SK-N-SH treated with all-trans-retinoic acid at 6 μM for 48 hours (cell line): ENCODE measurements around the gene RFFL.
"Not testable (repeated sequence)": the region's sequence is repeated elsewhere in the genome, so short reads cannot be mapped to it uniquely, and the experiment has no call there.

Experiments used
- ATAC-seq: fragments of 200-7000 bp; cut with Tn5 transposase; 3 replicates; pipeline ENCODE4 v1.9.1; 2020; ENCODE audit warnings: mild to moderate bottlenecking, moderate library complexity
- ARNTL ChIP-seq: fragments of 450-650 bp; formaldehyde crosslinking; IDR thresholded peaks from 2 replicates; pipeline ENCODE4 v1.5.0; 2020; ENCODE audit warnings: low read depth, mild to moderate bottlenecking, moderate library complexity, borderline replicate concordance
- BACH2 ChIP-seq: fragments of 250-450 bp; sonication (Bioruptor Pico); IDR thresholded peaks from 2 replicates; pipeline ENCODE4 v1.9.0; 2021; ENCODE audit warnings: mild to moderate bottlenecking, borderline replicate concordance
- CSDC2 ChIP-seq: fragments of 250-450 bp; sonication (Bioruptor Pico); IDR thresholded peaks from 2 replicates; pipeline ENCODE4 v1.5.0; 2020; ENCODE audit warnings: mild to moderate bottlenecking, moderate library complexity
- ESRRG ChIP-seq: fragments of 250-450 bp; sonication (Bioruptor Pico); IDR thresholded peaks from 2 replicates; pipeline ENCODE4 v1.6.1; 2021; ENCODE audit warnings: mild to moderate bottlenecking
- ISL1 ChIP-seq: fragments of 250-450 bp; sonication (Bioruptor Pico); IDR thresholded peaks from 2 replicates; pipeline ENCODE4 v2.1.2; 2022; ENCODE audit warnings: mild to moderate bottlenecking, moderate library complexity
- OSR1 ChIP-seq: fragments of 250-450 bp; sonication (Bioruptor Pico); IDR thresholded peaks from 2 replicates; pipeline ENCODE4 v1.8.0; 2022; ENCODE audit warnings: moderate library complexity, mild to moderate bottlenecking, inconsistent platforms
- PPARA ChIP-seq: fragments of 250-450 bp; sonication (Bioruptor Pico); IDR thresholded peaks from 2 replicates; pipeline ENCODE4 v1.5.0; 2020; ENCODE audit warnings: mild to moderate bottlenecking, borderline replicate concordance
- SNAI2 ChIP-seq: fragments of 250-450 bp; sonication (Bioruptor Pico); IDR thresholded peaks from 2 replicates; pipeline ENCODE4 v1.5.0; 2020; ENCODE audit warnings: mild to moderate bottlenecking, moderate library complexity
- TCF4 ChIP-seq: fragments of 250-450 bp; sonication (Bioruptor Pico); IDR thresholded peaks from 2 replicates; pipeline ENCODE4 v1.8.0; 2021; ENCODE audit warnings: mild to moderate bottlenecking, moderate library complexity, borderline replicate concordance
- TOX ChIP-seq: fragments of 250-450 bp; sonication (Bioruptor Pico); IDR thresholded peaks from 2 replicates; pipeline ENCODE4 v1.8.0; 2021; ENCODE audit warnings: mild to moderate bottlenecking, moderate library complexity, borderline replicate concordance
- ZC3H10 ChIP-seq: fragments of 250-450 bp; sonication (Bioruptor Pico); IDR thresholded peaks from 2 replicates; pipeline ENCODE4 v1.5.1; 2021; ENCODE audit warnings: mild to moderate bottlenecking, moderate library complexity
- ZFP3 ChIP-seq: fragments of 250-450 bp; sonication (Bioruptor Pico); IDR thresholded peaks from 2 replicates; pipeline ENCODE4 v1.5.0; 2020; ENCODE audit warnings: mild to moderate bottlenecking, moderate library complexity
- ZFP30 ChIP-seq: fragments of 450-650 bp; formaldehyde crosslinking; IDR thresholded peaks from 2 replicates; pipeline ENCODE4 v1.5.0; 2022; ENCODE audit warnings: mild to moderate bottlenecking, moderate library complexity
- ZNF565 ChIP-seq: fragments of 450-650 bp; formaldehyde crosslinking; conservative IDR thresholded peaks from 2 replicates; pipeline ENCODE4 v1.5.0; 2020; ENCODE audit warnings: low read depth, mild to moderate bottlenecking, moderate library complexity
- ZNF70 ChIP-seq: fragments of 450-650 bp; formaldehyde crosslinking; IDR thresholded peaks from 2 replicates; pipeline ENCODE4 v1.5.0; 2020; ENCODE audit warnings: mild to moderate bottlenecking, moderate library complexity
- ZNF8 ChIP-seq: fragments of 450-650 bp; formaldehyde crosslinking; IDR thresholded peaks from 2 replicates; pipeline ENCODE4 v1.5.0; 2020; ENCODE audit warnings: mild to moderate bottlenecking, moderate library complexity
- TF ChIP-seq, protein P1 (sequence below): fragments of 250-450 bp; sonication (Bioruptor Pico); IDR thresholded peaks from 2 replicates; pipeline ENCODE4 v1.8.0; 2021; ENCODE audit warnings: low read depth, mild to moderate bottlenecking, moderate library complexity, borderline replicate concordance
- TF ChIP-seq, protein P2 (sequence below): fragments of 250-450 bp; sonication (Bioruptor Pico); IDR thresholded peaks from 2 replicates; pipeline ENCODE4 v1.5.0; 2020; ENCODE audit warnings: mild to moderate bottlenecking, moderate library complexity
- TF ChIP-seq, protein P3 (sequence below): fragments of 250-450 bp; sonication (Bioruptor Pico); IDR thresholded peaks from 2 replicates; pipeline ENCODE4 v1.5.1; 2021; ENCODE audit warnings: mild to moderate bottlenecking, moderate library complexity
- TF ChIP-seq, protein P4 (sequence below): fragments of 250-450 bp; sonication (Bioruptor Pico); IDR thresholded peaks from 2 replicates; pipeline ENCODE4 v1.5.1; 2020; ENCODE audit warnings: low read depth, mild to moderate bottlenecking, moderate library complexity
- TF ChIP-seq, protein P5 (sequence below): fragments of 250-450 bp; sonication (Bioruptor Pico); IDR thresholded peaks from 2 replicates; pipeline ENCODE4 v1.8.0; 2020; ENCODE audit warnings: mild to moderate bottlenecking, moderate library complexity, borderline replicate concordance

The RFFL gene, protein sequence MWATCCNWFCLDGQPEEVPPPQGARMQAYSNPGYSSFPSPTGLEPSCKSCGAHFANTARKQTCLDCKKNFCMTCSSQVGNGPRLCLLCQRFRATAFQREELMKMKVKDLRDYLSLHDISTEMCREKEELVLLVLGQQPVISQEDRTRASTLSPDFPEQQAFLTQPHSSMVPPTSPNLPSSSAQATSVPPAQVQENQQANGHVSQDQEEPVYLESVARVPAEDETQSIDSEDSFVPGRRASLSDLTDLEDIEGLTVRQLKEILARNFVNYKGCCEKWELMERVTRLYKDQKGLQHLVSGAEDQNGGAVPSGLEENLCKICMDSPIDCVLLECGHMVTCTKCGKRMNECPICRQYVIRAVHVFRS

DNA sequence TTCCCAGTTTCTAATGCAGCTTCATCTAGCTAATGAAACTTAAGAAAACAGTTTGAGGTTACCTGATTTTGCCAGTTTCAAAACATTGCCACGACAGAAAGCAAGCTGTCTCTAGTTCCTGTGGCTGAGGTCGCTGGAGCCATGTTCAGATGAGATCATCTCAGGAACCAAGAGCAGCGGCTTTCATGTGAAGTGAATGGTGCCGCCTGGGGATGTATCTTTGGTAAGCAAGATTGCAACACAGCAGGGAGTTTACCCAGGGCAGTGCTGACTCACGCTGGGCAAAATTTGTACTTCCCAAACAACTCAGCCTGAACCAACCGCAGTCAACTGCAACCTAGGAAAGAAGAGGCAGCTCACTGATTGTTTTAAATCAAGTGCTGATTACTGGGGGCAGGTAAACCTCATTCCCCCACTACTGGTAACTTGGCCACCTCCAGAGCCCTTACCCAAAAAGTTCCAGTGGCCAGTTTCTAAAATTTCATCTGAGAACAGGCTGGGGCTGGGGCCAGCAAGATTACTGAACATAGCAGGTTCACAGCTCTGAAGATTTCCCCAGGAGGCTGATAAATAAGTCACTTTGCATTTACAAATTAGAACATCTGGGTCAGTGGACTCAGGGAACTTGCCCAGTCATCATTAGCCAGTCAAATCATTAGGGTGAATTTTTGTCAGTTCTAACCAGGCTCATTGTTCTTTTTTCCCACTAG, at the start of gene RFFL:
TSS of gene RFFL (minus strand) at position 194 of the 710 bp plus-strand sequence. CDS start 37,154 bp downstream, outside the sequence.
- TF ChIP-seq, protein P1, sequence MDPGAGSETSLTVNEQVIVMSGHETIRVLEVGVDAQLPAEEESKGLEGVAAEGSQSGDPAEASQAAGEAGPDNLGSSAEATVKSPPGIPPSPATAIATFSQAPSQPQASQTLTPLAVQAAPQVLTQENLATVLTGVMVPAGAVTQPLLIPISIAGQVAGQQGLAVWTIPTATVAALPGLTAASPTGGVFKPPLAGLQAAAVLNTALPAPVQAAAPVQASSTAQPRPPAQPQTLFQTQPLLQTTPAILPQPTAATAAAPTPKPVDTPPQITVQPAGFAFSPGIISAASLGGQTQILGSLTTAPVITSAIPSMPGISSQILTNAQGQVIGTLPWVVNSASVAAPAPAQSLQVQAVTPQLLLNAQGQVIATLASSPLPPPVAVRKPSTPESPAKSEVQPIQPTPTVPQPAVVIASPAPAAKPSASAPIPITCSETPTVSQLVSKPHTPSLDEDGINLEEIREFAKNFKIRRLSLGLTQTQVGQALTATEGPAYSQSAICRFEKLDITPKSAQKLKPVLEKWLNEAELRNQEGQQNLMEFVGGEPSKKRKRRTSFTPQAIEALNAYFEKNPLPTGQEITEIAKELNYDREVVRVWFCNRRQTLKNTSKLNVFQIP = no peak
- TF ChIP-seq SNAI2 (CRISPR knock-in tag) = no peak
- no peak for TF ChIP-seq TOX
- no peak for TF ChIP-seq ZFP30 (CRISPR knock-in tag)
- TF ChIP-seq CSDC2 = peak; percentile 42; the same call in 1 of the 2 replicates
- ATAC-seq = peak; percentile 100

DNA sequence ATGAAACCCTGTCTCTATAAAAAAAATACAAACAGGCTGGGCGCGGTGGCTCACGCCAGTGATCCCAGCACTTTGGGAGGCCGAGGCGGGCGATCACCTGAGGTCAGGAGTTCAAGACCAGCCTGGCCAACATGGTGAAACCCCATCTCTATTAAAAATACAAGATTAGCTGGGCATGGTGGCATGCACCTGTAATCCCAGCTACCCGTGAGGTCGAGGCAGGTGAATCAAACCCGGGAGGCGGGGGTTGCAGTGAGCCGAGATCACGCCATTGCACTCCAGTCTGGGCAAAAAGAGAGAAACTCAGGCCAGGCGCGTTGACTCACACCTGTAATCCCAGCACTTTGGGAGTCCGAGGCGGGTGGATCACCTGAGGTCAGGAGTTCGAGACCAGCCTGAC, 47.3 kb upstream of the RFFL start:
- ATAC-seq = not testable (repeated sequence)

DNA sequence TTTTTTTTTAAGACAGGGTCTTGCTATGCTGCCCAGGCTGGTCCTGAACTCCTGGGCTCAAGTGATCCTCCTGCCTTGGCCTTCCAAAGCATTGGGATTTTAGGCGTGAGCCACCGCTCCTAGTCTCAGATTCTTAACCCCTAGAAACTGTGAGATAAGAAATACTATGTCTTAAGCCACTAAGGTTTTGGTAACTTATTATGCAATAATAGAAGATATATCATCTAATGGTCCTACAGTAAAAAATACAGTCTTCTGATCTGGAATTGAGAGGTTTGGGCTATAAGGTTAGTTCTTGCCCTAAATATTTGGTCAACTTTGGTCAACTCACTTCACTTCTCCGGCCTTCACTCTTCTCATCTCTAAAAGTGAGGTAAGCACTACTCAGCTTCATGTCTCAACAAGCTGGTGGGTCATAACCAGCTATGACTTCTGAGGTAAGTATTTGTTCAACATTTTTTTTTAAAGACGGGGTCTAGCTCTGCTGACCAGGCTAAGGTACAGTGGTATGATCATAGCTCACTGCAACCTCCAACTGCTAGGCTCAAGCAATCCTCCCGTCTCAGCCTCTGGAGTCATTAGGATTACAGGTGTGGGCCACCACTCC, 41.4 kb upstream of the RFFL start:
- TF ChIP-seq, protein P2, sequence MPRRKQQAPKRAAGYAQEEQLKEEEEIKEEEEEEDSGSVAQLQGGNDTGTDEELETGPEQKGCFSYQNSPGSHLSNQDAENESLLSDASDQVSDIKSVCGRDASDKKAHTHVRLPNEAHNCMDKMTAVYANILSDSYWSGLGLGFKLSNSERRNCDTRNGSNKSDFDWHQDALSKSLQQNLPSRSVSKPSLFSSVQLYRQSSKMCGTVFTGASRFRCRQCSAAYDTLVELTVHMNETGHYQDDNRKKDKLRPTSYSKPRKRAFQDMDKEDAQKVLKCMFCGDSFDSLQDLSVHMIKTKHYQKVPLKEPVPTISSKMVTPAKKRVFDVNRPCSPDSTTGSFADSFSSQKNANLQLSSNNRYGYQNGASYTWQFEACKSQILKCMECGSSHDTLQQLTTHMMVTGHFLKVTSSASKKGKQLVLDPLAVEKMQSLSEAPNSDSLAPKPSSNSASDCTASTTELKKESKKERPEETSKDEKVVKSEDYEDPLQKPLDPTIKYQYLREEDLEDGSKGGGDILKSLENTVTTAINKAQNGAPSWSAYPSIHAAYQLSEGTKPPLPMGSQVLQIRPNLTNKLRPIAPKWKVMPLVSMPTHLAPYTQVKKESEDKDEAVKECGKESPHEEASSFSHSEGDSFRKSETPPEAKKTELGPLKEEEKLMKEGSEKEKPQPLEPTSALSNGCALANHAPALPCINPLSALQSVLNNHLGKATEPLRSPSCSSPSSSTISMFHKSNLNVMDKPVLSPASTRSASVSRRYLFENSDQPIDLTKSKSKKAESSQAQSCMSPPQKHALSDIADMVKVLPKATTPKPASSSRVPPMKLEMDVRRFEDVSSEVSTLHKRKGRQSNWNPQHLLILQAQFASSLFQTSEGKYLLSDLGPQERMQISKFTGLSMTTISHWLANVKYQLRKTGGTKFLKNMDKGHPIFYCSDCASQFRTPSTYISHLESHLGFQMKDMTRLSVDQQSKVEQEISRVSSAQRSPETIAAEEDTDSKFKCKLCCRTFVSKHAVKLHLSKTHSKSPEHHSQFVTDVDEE = no peak
- TF ChIP-seq ZNF565 (no peak), BACH2 (CRISPR knock-in tag) (no peak), ZNF70 (CRISPR knock-in tag) (no peak)
- ATAC-seq = no peak

DNA sequence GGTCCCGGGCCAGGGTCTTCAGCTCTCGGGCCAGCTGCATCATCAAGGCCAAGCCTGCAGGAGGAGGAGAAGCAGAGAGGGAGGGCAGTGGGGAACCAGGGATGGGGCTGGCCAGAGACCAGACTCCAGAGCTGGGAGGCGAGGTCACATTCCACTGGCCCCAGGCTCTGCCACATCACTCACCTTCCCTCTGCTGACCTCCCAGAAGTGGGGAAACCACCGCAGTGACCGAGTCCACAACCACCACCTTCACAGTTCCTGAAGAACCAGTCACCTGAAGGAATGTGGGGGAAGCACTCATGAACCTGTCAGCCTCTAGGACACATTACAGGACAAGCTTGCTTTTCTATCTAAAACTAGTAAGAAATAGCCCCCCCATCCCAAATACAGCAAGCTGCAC, 39.8 kb upstream of the RFFL start:
- TF ChIP-seq TCF4 (CRISPR knock-in tag) (no peak), OSR1 (CRISPR knock-in tag) (no peak)
- no peak for ATAC-seq

DNA sequence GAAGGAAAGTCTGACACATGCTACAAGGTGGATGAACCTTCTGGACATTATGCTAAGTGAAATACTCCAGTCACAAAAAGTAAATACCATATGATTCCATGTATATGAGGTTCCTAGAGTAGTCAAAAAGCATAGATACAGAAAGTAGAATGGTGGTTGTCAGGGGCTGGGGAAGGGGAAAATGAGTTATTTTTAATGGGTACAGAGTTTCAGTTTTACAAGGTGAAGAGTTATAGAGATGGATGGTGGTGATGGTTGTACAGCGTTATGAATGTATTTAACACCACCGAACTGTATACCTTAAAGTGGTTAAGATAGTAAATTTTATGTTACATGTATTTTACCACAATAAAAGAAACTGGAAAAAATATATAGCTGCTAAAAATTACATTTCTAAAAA, 38.2 kb upstream of the RFFL start:
- no peak for TF ChIP-seq ISL1
- no peak for TF ChIP-seq PPARA (CRISPR knock-in tag)
- TF ChIP-seq OSR1 (CRISPR knock-in tag) = no peak
- no peak for TF ChIP-seq ZNF8 (CRISPR knock-in tag)
- no peak for TF ChIP-seq TOX
- no peak for TF ChIP-seq ESRRG (CRISPR knock-in tag)
- TF ChIP-seq, protein P3, sequence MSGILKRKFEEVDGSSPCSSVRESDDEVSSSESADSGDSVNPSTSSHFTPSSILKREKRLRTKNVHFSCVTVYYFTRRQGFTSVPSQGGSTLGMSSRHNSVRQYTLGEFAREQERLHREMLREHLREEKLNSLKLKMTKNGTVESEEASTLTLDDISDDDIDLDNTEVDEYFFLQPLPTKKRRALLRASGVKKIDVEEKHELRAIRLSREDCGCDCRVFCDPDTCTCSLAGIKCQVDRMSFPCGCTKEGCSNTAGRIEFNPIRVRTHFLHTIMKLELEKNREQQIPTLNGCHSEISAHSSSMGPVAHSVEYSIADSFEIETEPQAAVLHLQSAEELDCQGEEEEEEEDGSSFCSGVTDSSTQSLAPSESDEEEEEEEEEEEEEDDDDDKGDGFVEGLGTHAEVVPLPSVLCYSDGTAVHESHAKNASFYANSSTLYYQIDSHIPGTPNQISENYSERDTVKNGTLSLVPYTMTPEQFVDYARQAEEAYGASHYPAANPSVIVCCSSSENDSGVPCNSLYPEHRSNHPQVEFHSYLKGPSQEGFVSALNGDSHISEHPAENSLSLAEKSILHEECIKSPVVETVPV (CRISPR knock-in tag) = no peak
- no peak for TF ChIP-seq ZNF565
- no peak for TF ChIP-seq ZFP3 (CRISPR knock-in tag)
- TF ChIP-seq CSDC2 = no peak
- no peak for TF ChIP-seq TCF4 (CRISPR knock-in tag)
- TF ChIP-seq ZNF70 (CRISPR knock-in tag) = no peak
- no peak for TF ChIP-seq BACH2 (CRISPR knock-in tag)
- no peak for TF ChIP-seq ZC3H10
- no peak for TF ChIP-seq SNAI2 (CRISPR knock-in tag)
- no peak for TF ChIP-seq ZFP30 (CRISPR knock-in tag)
- TF ChIP-seq, protein P4, sequence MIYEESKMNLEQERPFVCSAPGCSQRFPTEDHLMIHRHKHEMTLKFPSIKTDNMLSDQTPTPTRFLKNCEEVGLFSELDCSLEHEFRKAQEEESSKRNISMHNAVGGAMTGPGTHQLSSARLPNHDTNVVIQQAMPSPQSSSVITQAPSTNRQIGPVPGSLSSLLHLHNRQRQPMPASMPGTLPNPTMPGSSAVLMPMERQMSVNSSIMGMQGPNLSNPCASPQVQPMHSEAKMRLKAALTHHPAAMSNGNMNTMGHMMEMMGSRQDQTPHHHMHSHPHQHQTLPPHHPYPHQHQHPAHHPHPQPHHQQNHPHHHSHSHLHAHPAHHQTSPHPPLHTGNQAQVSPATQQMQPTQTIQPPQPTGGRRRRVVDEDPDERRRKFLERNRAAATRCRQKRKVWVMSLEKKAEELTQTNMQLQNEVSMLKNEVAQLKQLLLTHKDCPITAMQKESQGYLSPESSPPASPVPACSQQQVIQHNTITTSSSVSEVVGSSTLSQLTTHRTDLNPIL (CRISPR knock-in tag) = no peak
- TF ChIP-seq ARNTL (CRISPR knock-in tag) = no peak
- TF ChIP-seq, protein P5, sequence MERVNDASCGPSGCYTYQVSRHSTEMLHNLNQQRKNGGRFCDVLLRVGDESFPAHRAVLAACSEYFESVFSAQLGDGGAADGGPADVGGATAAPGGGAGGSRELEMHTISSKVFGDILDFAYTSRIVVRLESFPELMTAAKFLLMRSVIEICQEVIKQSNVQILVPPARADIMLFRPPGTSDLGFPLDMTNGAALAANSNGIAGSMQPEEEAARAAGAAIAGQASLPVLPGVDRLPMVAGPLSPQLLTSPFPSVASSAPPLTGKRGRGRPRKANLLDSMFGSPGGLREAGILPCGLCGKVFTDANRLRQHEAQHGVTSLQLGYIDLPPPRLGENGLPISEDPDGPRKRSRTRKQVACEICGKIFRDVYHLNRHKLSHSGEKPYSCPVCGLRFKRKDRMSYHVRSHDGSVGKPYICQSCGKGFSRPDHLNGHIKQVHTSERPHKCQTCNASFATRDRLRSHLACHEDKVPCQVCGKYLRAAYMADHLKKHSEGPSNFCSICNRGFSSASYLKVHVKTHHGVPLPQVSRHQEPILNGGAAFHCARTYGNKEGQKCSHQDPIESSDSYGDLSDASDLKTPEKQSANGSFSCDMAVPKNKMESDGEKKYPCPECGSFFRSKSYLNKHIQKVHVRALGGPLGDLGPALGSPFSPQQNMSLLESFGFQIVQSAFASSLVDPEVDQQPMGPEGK (CRISPR knock-in tag) = no peak
- ATAC-seq = no peak
